Endodermal cell (in vitro differentiated cells): Measurements from ENCODE around the gene ESRRA. TPM values are rescaled to one million over a fixed set of nuclear protein-coding genes. Genes with fewer than 3 reads are reported as not detected.
"Not testable (repeated sequence)": the region's sequence is repeated elsewhere in the genome, so short reads cannot be mapped to it uniquely, and the experiment has no call there.

Experiments used
- DNase-seq: peaks from one replicate; pipeline ENCODE4 v3.0.0-alpha.2; 2017
- H3K27ac ChIP-seq: 2 replicates; pipeline ENCODE4 v1.5.1; 2013; ENCODE audit warnings: mild to moderate bottlenecking, low read depth, low read length, moderate library complexity
- H3K27me3 ChIP-seq: 2 replicates; pipeline ENCODE4 v1.6.1; 2013; ENCODE audit warnings: mild to moderate bottlenecking, low read length, moderate library complexity; ENCODE audit not compliant: insufficient read depth, control insufficient read depth, poor library complexity, severe bottlenecking
- H3K36me3 ChIP-seq: 2 replicates; pipeline ENCODE4 v1.7.0; 2013; ENCODE audit warnings: mild to moderate bottlenecking, low read length, moderate library complexity; ENCODE audit not compliant: control insufficient read depth, insufficient read depth
- H3K4me1 ChIP-seq: one replicate; pipeline ENCODE4 v1.7.0; 2013; ENCODE audit warnings: low read length; ENCODE audit not compliant: control insufficient read depth, insufficient read depth
- H3K4me3 ChIP-seq: 2 replicates; pipeline ENCODE4 v1.5.1; 2013; ENCODE audit warnings: mild to moderate bottlenecking, low read length, moderate library complexity
- H3K9ac ChIP-seq: 2 replicates; pipeline ENCODE4 v1.6.1; 2013; ENCODE audit warnings: mild to moderate bottlenecking, low read length, moderate library complexity; ENCODE audit not compliant: poor library complexity, severe bottlenecking; ENCODE audit errors: extremely low read depth
- H3K9me3 ChIP-seq: 2 replicates; pipeline ENCODE4 v1.6.1; 2013; ENCODE audit warnings: mild to moderate bottlenecking, low read length, moderate library complexity; ENCODE audit not compliant: control insufficient read depth
- H3K27ac Mint-ChIP-seq: 2 replicates; pipeline ENCODE4 v1.8.0; 2020; ENCODE audit warnings: mixed read lengths
- H3K27me3 Mint-ChIP-seq: 2 replicates; pipeline ENCODE4 v1.8.0; 2021; ENCODE audit warnings: mild to moderate bottlenecking, mixed read lengths; ENCODE audit not compliant: insufficient read depth
- H3K36me3 Mint-ChIP-seq: 2 replicates; pipeline ENCODE4 v1.8.0; 2020; ENCODE audit warnings: low read depth, mixed read lengths
- H3K4me1 Mint-ChIP-seq: 2 replicates; pipeline ENCODE4 v1.8.0; 2020; ENCODE audit warnings: mixed read lengths
- H3K4me3 Mint-ChIP-seq: 2 replicates; pipeline ENCODE4 v1.8.0; 2020; ENCODE audit warnings: mild to moderate bottlenecking, moderate library complexity, mixed read lengths
- H3K9me3 Mint-ChIP-seq: 2 replicates; pipeline ENCODE4 v1.8.0; 2020; ENCODE audit warnings: mild to moderate bottlenecking, mixed read lengths
- WGBS, 2 experiments: methylation state at CpG; one replicate each; pipeline versions ENCODE4 v1.1.5 to v1.1.7; 2013; ENCODE audit warnings: missing lambda C conversion rate in 2 of 2, mixed read lengths in 1 of 2; ENCODE audit not compliant: insufficient coverage in 1 of 2, insufficient read length in 1 of 2; 5-methylcytosine and 5-hydroxymethylcytosine counted together
- total RNA-seq, 2 donors: library from RNA; stranded (reverse); fragmentation: NEBNext Ultra II Directional in 1 of 2; extraction: Animal tissue kit (Norgen Biotek cat#: 25700) in 1 of 2; gene quantifications; 2 replicates in 1 of 2; 3 replicates in 1 of 2; pipeline ENCODE4 v1.2.1, GENCODE V29; 2021
- TF ChIP-seq, protein P1 (sequence below): fragments of 200-600 bp; sonication (generic); conservative IDR thresholded peaks from 2 replicates; pipeline ENCODE4 v1.5.0; 2021; ENCODE audit warnings: antibody characterized with exemption, mild to moderate bottlenecking

The ESRRA gene
- total RNA-seq, 2 donors from 2014 or later, result 22.8 to 34.5 TPM

DNA sequence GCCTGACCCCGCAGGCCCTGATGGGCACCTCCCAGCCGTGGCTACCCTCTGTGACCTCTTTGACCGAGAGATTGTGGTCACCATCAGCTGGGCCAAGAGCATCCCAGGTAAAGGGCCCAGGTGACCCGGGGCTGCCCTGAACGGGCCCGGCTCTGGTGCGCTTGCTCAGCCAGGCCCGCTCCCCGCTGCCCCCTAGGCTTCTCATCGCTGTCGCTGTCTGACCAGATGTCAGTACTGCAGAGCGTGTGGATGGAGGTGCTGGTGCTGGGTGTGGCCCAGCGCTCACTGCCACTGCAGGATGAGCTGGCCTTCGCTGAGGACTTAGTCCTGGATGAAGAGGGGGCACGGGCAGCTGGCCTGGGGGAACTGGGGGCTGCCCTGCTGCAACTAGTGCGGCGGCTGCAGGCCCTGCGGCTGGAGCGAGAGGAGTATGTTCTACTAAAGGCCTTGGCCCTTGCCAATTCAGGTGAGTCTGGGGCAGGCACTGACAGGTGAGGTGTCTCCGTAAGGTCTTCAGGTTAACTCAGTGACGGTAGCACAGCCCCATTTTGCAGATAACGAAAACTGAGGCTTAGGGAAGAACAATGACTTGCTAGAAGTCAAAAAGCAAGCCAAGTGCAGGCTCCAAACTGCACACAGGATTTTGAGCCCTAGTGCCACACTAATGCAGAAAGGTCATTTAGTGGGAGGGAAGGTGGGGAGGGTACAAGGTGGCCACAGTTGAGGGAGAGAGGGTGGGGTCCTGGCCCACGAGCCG is 9.7 kb downstream of the ESRRA start:
- peaks cover 34% of the 10 kb centered on the region for H3K36me3 ChIP-seq
- H3K9ac ChIP-seq, result no peak overlapping the region
- TF ChIP-seq, protein P1, sequence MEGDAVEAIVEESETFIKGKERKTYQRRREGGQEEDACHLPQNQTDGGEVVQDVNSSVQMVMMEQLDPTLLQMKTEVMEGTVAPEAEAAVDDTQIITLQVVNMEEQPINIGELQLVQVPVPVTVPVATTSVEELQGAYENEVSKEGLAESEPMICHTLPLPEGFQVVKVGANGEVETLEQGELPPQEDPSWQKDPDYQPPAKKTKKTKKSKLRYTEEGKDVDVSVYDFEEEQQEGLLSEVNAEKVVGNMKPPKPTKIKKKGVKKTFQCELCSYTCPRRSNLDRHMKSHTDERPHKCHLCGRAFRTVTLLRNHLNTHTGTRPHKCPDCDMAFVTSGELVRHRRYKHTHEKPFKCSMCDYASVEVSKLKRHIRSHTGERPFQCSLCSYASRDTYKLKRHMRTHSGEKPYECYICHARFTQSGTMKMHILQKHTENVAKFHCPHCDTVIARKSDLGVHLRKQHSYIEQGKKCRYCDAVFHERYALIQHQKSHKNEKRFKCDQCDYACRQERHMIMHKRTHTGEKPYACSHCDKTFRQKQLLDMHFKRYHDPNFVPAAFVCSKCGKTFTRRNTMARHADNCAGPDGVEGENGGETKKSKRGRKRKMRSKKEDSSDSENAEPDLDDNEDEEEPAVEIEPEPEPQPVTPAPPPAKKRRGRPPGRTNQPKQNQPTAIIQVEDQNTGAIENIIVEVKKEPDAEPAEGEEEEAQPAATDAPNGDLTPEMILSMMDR, result peak; percentile 44
- Mint-ChIP-seq H3K27ac (no peak overlapping the region), H3K36me3 (peaks cover 35% of the 10 kb centered on the region), H3K27me3 (no peaks in the 10 kb centered on the region), H3K9me3 (no peaks in the 10 kb centered on the region), H3K4me3 (peak overlapping the region; percentile 28), H3K4me1 (peaks cover 12% of the 10 kb centered on the region)
- DNase-seq, result peak; percentile 71
- 85 to 92% methylated on average over 11 to 24 of the region's 24 CpGs for WGBS, 2 experiments
- H3K4me3 ChIP-seq, result no peak overlapping the region
- no peak overlapping the region for H3K27ac ChIP-seq
- no peaks in the 10 kb centered on the region for H3K9me3 ChIP-seq
- H3K4me1 ChIP-seq, result peaks cover 5% of the 10 kb centered on the region
- H3K27me3 ChIP-seq, result no peaks in the 10 kb centered on the region

DNA sequence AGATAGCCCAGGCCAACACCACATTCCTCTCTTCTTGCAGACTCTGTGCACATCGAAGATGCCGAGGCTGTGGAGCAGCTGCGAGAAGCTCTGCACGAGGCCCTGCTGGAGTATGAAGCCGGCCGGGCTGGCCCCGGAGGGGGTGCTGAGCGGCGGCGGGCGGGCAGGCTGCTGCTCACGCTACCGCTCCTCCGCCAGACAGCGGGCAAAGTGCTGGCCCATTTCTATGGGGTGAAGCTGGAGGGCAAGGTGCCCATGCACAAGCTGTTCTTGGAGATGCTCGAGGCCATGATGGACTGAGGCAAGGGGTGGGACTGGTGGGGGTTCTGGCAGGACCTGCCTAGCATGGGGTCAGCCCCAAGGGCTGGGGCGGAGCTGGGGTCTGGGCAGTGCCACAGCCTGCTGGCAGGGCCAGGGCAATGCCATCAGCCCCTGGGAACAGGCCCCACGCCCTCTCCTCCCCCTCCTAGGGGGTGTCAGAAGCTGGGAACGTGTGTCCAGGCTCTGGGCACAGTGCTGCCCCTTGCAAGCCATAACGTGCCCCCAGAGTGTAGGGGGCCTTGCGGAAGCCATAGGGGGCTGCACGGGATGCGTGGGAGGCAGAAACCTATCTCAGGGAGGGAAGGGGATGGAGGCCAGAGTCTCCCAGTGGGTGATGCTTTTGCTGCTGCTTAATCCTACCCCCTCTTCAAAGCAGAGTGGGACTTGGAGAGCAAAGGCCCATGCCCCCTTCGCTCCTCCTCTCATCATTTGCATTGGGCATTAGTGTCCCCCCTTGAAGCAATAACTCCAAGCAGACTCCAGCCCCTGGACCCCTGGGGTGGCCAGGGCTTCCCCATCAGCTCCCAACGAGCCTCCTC is 10.6 kb downstream of the ESRRA start:
- H3K27ac ChIP-seq, H3K4me1 ChIP-seq, H3K9ac ChIP-seq, DNase-seq, H3K27me3 ChIP-seq, H3K9me3 Mint-ChIP-seq, H3K9me3 ChIP-seq, H3K27me3 Mint-ChIP-seq: not testable (repeated sequence)
- peaks cover 12% of the 10 kb centered on the region for H3K4me1 Mint-ChIP-seq
- 87 to 100% methylated on average over 5 to 25 of the region's 25 CpGs for WGBS, 2 experiments
- H3K36me3 ChIP-seq, result peaks cover 40% of the 10 kb centered on the region
- peaks cover 40% of the 10 kb centered on the region for H3K36me3 Mint-ChIP-seq
- H3K27ac Mint-ChIP-seq, result peak overlapping the region; percentile 99
- peak overlapping the region; percentile 94 for H3K4me3 Mint-ChIP-seq
- H3K4me3 ChIP-seq, result peak overlapping the region; percentile 84

DNA sequence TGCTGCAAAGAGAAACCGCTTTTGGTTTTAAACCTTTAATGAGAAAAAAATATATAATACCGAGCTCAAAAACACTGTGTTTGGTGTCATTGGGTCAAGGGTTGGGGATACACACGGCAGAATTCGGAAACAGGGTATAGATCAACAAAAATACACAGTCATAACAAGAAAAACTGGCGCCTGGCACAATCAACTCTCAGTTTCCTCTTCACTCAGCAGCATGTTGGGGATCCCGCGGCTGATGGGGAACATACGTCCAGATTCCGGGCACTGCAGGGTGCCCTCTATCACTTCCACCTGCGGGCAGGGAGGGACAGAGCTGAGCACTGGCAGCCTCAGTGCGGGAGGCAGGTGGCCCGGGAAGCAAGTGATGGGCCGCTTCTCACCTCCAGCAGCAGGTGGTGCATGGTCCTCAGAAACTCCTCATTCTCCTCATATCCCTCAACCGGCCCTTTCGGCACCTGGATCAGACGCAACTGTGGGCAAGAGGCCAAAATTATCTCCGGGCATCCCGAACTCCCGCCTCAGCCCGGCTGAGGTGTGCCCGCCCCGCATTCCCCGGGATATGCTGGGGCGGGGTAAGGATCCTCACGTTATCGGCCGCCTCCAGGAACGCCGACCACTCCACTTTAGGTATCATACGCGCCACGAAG is 11.5 kb downstream of the ESRRA start:
- DNase-seq, result peak; percentile 82
- Histone ChIP-seq H3K27ac (peak overlapping the region; percentile 98), H3K4me3 (peak overlapping the region; percentile 84), H3K36me3 (peaks cover 47% of the 10 kb centered on the region), H3K27me3 (no peaks in the 10 kb centered on the region), H3K9ac (peak overlapping the region; percentile 93), H3K9me3 (no peaks in the 10 kb centered on the region), H3K4me1 (peaks cover 5% of the 10 kb centered on the region)
- 1 to 9% methylated on average over 16 to 32 of the region's 32 CpGs for WGBS, 2 experiments
- Mint-ChIP-seq H3K9me3 (no peaks in the 10 kb centered on the region), H3K4me1 (peaks cover 12% of the 10 kb centered on the region), H3K27me3 (no peaks in the 10 kb centered on the region), H3K36me3 (peaks cover 46% of the 10 kb centered on the region), H3K27ac (peak overlapping the region; percentile 99), H3K4me3 (peak overlapping the region; percentile 94)
- TF ChIP-seq, protein P1, result peak; percentile 57
